HCT116 (cell line): ENCODE data around the gene CPT1B. TPM values are rescaled to one million over a fixed set of nuclear protein-coding genes. Genes with fewer than 3 reads are reported as not detected.

Source experiments
- ATAC-seq: fragments of 200-7000 bp; cut with Tn5 transposase; 2 replicates; pipeline ENCODE4 v1.9.1; 2020; ENCODE audit warnings: mild to moderate bottlenecking, moderate library complexity
- BruUV-seq: library from RNA; stranded (reverse); fragments of 400-500 nt; replicated peaks from 2 replicates; lab custom pipeline; 2021; lab: Mats Ljungman, UMichigan
- CTCF ChIA-PET: fragments of 300-600 bp; sonication (Branson Sonifier 250); formaldehyde crosslinking; loops from one replicate; lab custom pipeline; 2021; ENCODE audit warnings: antibody characterized with exemption; lab: Charles Lee
- POLR2A ChIA-PET: fragments of 300-600, 350-600 bp; sonication (Branson Sonifier 250); formaldehyde crosslinking; loops from one replicate; lab custom pipeline; 2021; ENCODE audit warnings: antibody characterized with exemption; lab: Charles Lee
- RAD21 ChIA-PET, 2 experiments: fragments of 300-600 bp; sonication (Branson Sonifier 250); formaldehyde crosslinking; loops; one replicate each; lab custom pipeline; 2023; ENCODE audit warnings: low total read pairs in 2 of 2; ENCODE audit not compliant: uncharacterized antibody in 2 of 2, unreplicated experiment in 2 of 2, low non-redundant PET in 1 of 2; lab: Charles Lee
- DNase-seq: peaks from one replicate; pipeline ENCODE4 v3.0.0-alpha.2; 2010; ENCODE audit warnings: low read depth, low spot score
- H2AFZ ChIP-seq: fragments of 200-600 bp; shearing (Covaris generic), sonication (generic); 2 replicates; pipeline ENCODE4 v1.6.1; 2017; ENCODE audit warnings: low read depth, mixed run types, mixed read lengths, antibody characterized with exemption, low read length; ENCODE audit not compliant: poor library complexity, severe bottlenecking
- H3K27ac ChIP-seq: 2 replicates; pipeline ENCODE4 v1.5.1; 2012; ENCODE audit warnings: low read depth, low read length
- H3K27me3 ChIP-seq: fragments of 200-600 bp; sonication (generic); 2 replicates; pipeline ENCODE4 v1.6.1; 2016; ENCODE audit warnings: mixed run types, low read length, mixed read lengths; ENCODE audit not compliant: insufficient read depth
- H3K36me3 ChIP-seq, 2 experiments: fragments of 200-500 bp in 1 of 2; fragments of 200-600 bp in 1 of 2; sonication (Bioruptor generic) in 1 of 2; sonication (generic) in 1 of 2; 2 replicates each; pipeline versions ENCODE4 v1.5.1 to v1.6.1; 2014 to 2016; ENCODE audit warnings: low read length in 2 of 2, inconsistent platforms in 1 of 2, mixed read lengths in 1 of 2, mixed run types in 1 of 2; ENCODE audit not compliant: insufficient read depth in 2 of 2, control insufficient read depth in 1 of 2
- H3K4me1 ChIP-seq, 2 experiments: fragments of 200-600 bp in 1 of 2; sonication (generic) in 1 of 2; 2 replicates each; pipeline versions ENCODE4 v1.5.1 to v1.6.1; 2012 to 2017; ENCODE audit warnings: low read length in 2 of 2, inconsistent platforms in 1 of 2, mild to moderate bottlenecking in 1 of 2, mixed read lengths in 1 of 2, mixed run types in 1 of 2, moderate library complexity in 1 of 2; ENCODE audit not compliant: insufficient read depth in 2 of 2, control insufficient read depth in 1 of 2
- H3K4me2 ChIP-seq: fragments of 200-600 bp; sonication (generic); 2 replicates; pipeline ENCODE4 v1.6.1; 2017; ENCODE audit warnings: mixed run types, low read length, mixed read lengths
- H3K4me3 ChIP-seq, 2 experiments: fragments of 200-600 bp in 1 of 2; sonication (generic) in 1 of 2; replicated peaks in 1 of 2; 2 replicates each; pipeline ENCODE4 v1.5.1; 2011 to 2016; ENCODE audit warnings: low read length in 2 of 2, control low read depth in 1 of 2, low read depth in 1 of 2, mild to moderate bottlenecking in 1 of 2, mixed read lengths in 1 of 2, mixed run types in 1 of 2
- H3K79me2 ChIP-seq: fragments of 200-600 bp; sonication (generic); 2 replicates; pipeline ENCODE4 v1.6.1; 2017; ENCODE audit warnings: mild to moderate bottlenecking, mixed run types, low read length, moderate library complexity, mixed read lengths; ENCODE audit not compliant: insufficient read depth
- H3K9ac ChIP-seq: fragments of 200-600 bp; sonication (generic); 2 replicates; pipeline ENCODE4 v1.6.1; 2016; ENCODE audit warnings: low read length, mixed read lengths
- H3K9me2 ChIP-seq: fragments of 200-600 bp; sonication (generic), shearing (Covaris generic); 2 replicates; pipeline ENCODE4 v1.6.1; 2017; ENCODE audit warnings: mixed run types, mild to moderate bottlenecking, moderate library complexity; ENCODE audit not compliant: insufficient read depth
- H3K9me3 ChIP-seq, 2 experiments: fragments of 200-500 bp in 1 of 2; fragments of 200-600 bp in 1 of 2; sonication (Bioruptor generic) in 1 of 2; sonication (generic) in 1 of 2; 2 replicates each; pipeline ENCODE4 v1.6.1; 2014 to 2017; ENCODE audit warnings: low read length in 2 of 2, mixed read lengths in 2 of 2, inconsistent platforms in 1 of 2, low read depth in 1 of 2, mild to moderate bottlenecking in 1 of 2, mixed run types in 1 of 2, moderate library complexity in 1 of 2; ENCODE audit not compliant: control insufficient read depth in 1 of 2, insufficient read depth in 1 of 2
- H4K20me1 ChIP-seq: fragments of 200-600 bp; sonication (generic), shearing (Covaris generic); 2 replicates; pipeline ENCODE4 v1.6.1; 2017; ENCODE audit warnings: mixed run types, mild to moderate bottlenecking, moderate library complexity; ENCODE audit not compliant: insufficient read depth
- CEBPB ChIP-seq: IDR thresholded peaks from 2 replicates; pipeline ENCODE4 v1.6.1; 2012; ENCODE audit warnings: low read depth
- ELF1 ChIP-seq: IDR thresholded peaks from 2 replicates; pipeline ENCODE4 v1.6.1; 2012; ENCODE audit warnings: low read depth, borderline replicate concordance
- POLR2A ChIP-seq: IDR thresholded peaks from 2 replicates; pipeline ENCODE4 v1.7.0; 2011; ENCODE audit warnings: borderline replicate concordance; ENCODE audit not compliant: insufficient read depth, insufficient read length; ENCODE audit errors: extremely low read depth
- RAD21 ChIP-seq: IDR thresholded peaks from 2 replicates; pipeline ENCODE4 v1.6.1; 2012; ENCODE audit warnings: low read depth, mild to moderate bottlenecking
- SIN3A ChIP-seq: IDR thresholded peaks from 2 replicates; pipeline ENCODE4 v1.6.1; 2012; ENCODE audit warnings: low read depth
- SRF ChIP-seq: IDR thresholded peaks from 2 replicates; pipeline ENCODE4 v1.6.1; 2012; ENCODE audit warnings: low read depth
- YY1 ChIP-seq: IDR thresholded peaks from 2 replicates; pipeline ENCODE4 v1.6.1; 2011; ENCODE audit warnings: low read length, low read depth, moderate library complexity, mild to moderate bottlenecking; ENCODE audit not compliant: insufficient replicate concordance; ENCODE audit errors: extremely low read depth
- ZFX ChIP-seq: fragments of 450-650 bp; IDR thresholded peaks from 2 replicates; pipeline ENCODE4 v1.6.1; 2017
- intact Hi-C: fragments of 100-400 bp; cut with micrococcal nuclease; formaldehyde crosslinking; loops from 2 replicates; pipeline ENCODE4 v1.10.0; 2022
- total RNA-seq: library from RNA; stranded (reverse); gene quantifications from one replicate; pipeline ENCODE4 v1.2.1, GENCODE V29; 2021; ENCODE audit not compliant: unreplicated experiment

Gene CPT1B
- total RNA-seq, 1 experiment from 2014 or later, result 35.1 TPM

DNA sequence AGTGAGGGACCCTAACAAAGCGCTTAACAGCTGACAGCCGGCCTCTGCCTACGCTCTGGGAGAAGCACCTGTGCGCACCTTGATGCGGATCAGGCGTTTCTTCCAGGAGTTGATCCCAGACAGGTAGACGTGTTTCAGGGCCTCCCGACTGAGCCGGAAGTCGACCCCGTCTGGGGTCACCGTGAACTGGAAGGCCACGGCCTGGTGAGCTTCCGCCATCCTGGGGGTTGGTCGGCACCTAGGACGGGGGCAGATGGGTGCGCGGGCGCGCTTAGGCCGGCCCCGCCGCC, 585 bp downstream of the CPT1B start:
- TF ChIP-seq ZFX (no peak), SRF (no peak), YY1 (no peak), SIN3A (no peak), ELF1 (no peak), RAD21 (no peak)
- CTCF ChIA-PET, result no interaction called here
- Histone ChIP-seq H3K9ac (no peak overlapping the region), H3K9me3 (no peaks in the 10 kb centered on the region), H4K20me1 (no peaks in the 10 kb centered on the region), H3K9me2 (no peaks in the 10 kb centered on the region), H3K4me3 (no peak overlapping the region), H3K27me3 (no peaks in the 10 kb centered on the region), H3K4me2 (no peak overlapping the region), H3K79me2 (peaks cover 10% of the 10 kb centered on the region; the same call in 1 of the 2 replicates), H3K4me1 (peaks cover 5 to 14% of the 10 kb centered on the region in 2 experiments), H3K27ac (no peak overlapping the region), H2AFZ (no peak overlapping the region), H3K36me3 (no peaks in the 10 kb centered on the region; a peak in 2 of 4 replicates)
- intact Hi-C loops, result no loop called here
- no TSS peak for BruUV-seq
- DNase-seq (no peak), ATAC-seq (no peak)
- RAD21 ChIA-PET, result no interaction called here
- POLR2A ChIA-PET, result no interaction called here

DNA sequence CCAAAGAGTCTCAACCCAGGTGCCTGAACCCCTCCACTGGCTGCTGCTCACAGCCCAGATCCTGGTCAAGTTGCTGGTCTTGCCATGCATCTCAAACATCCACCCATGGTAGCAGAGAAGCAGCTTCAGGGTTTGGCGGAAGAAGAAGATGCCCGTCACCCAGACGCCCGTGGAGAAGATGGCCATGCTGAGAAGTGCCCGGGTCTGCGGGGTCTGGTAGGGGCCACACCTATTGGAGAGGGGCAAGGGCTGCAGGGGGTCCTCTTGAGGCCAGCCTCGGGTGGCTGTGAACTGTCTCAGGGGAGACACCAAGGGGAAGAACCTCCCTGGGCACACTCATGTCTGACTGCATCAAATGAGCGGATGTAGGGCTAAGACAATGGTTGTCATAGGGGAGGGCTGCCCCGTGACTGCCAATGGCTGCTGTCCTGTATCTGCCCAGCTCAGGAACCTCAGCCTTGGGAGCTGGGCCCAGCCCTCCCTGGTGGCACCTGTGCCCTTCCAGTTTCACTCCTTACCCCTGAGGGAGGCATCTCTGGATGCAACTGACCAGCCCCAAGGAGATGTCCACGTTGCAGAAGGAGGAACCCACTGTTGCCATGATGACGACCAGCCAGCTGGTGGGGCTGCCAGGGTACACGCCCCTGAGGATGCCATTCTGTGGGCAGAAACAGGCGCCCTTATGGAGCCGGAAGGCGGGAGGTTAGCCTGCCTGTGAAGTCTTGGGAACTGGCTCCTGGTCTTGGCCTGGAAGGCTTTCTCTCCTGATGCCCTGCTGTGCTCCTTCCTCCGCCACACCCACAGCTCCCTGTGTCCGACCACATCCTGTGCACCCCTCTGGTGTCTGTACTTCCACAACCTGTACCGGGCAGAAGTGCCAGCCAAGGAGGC, 1.2 kb downstream of the CPT1B start:
- no peak for ATAC-seq
- CTCF ChIA-PET, result interaction anchor here (2.8 kb wide), 1 partner anchor 44 kb away, joined by 16 read pairs; no protein-coding TSS in a partner anchor
- intact Hi-C loops, result loop anchor here (1.0 kb wide), 2 partner anchors 43 to 114 kb away; no protein-coding TSS in a partner anchor

More for the DNA sequence above, 1.2 kb downstream of the CPT1B start:
- BruUV-seq, result no TSS peak
- TF ChIP-seq YY1 (no peak), CEBPB (no peak), POLR2A (no peak), SRF (no peak)
- H4K20me1 ChIP-seq, result no peaks in the 10 kb centered on the region
- DNase-seq, result no peak
- H2AFZ ChIP-seq, result no peak overlapping the region
- no peaks in the 10 kb centered on the region for H3K9me2 ChIP-seq
- RAD21 ChIA-PET, result interaction anchor here in 1 of 2 experiments (1.3 kb wide), 1 partner anchor 44 kb away, joined by 4 read pairs; no protein-coding TSS in a partner anchor
- no peaks in the 10 kb centered on the region; a peak in 2 of 4 replicates for H3K36me3 ChIP-seq
- H3K4me3 ChIP-seq, result no peak overlapping the region
- POLR2A ChIA-PET, result no interaction called here
- H3K27ac ChIP-seq, result no peak overlapping the region
- H3K4me2 ChIP-seq, result no peak overlapping the region
- no peaks in the 10 kb centered on the region for H3K9me3 ChIP-seq
- H3K27me3 ChIP-seq, result no peaks in the 10 kb centered on the region
- H3K4me1 ChIP-seq, result peaks cover 5 to 14% of the 10 kb centered on the region in 2 experiments
- H3K79me2 ChIP-seq, result peaks cover 6% of the 10 kb centered on the region; the same call in 1 of the 2 replicates
- H3K9ac ChIP-seq, result no peak overlapping the region
